HepG2 (cell line): ENCODE results near the gene ZFPM1.

Experiments
- BRD4 ChIP-seq: sonication (generic); formaldehyde crosslinking; IDR thresholded peaks from 2 replicates; pipeline ENCODE4 v1.4.0; 2020; ENCODE audit warnings: missing genetic modification reagents
- CTCF ChIP-seq: sonication (generic); formaldehyde crosslinking; IDR thresholded peaks from 2 replicates; pipeline ENCODE4 v1.5.0; 2020; ENCODE audit warnings: mild to moderate bottlenecking, missing genetic modification reagents, moderate library complexity
- ETS1 ChIP-seq: sonication (generic); formaldehyde crosslinking; IDR thresholded peaks from 2 replicates; pipeline ENCODE4 v1.4.0; 2020; ENCODE audit warnings: missing genetic modification reagents
- MAZ ChIP-seq, 2 experiments: sonication (generic) in 1 of 2; formaldehyde crosslinking in 1 of 2; IDR thresholded peaks; 2 replicates each; pipeline versions ENCODE4 v1.5.0 to v1.6.1; 2012 to 2020; ENCODE audit warnings: low read depth in 2 of 2, mild to moderate bottlenecking in 2 of 2, borderline replicate concordance in 1 of 2, improper control_type of control experiment in 1 of 2, low read length in 1 of 2, missing genetic modification reagents in 1 of 2, moderate library complexity in 1 of 2
- MYC ChIP-seq: sonication (generic); formaldehyde crosslinking; IDR thresholded peaks from 2 replicates; pipeline ENCODE4 v1.9.0; 2021; ENCODE audit warnings: missing genetic modification reagents, borderline replicate concordance
- TBL1XR1 ChIP-seq: fragments of 150-350 bp; IDR thresholded peaks from 2 replicates; pipeline ENCODE4 v1.6.1; 2014; ENCODE audit warnings: borderline replicate concordance, low read length; ENCODE audit not compliant: partially characterized antibody
- TBX3 ChIP-seq: fragments of 450-650 bp; IDR thresholded peaks from 2 replicates; pipeline ENCODE4 v1.6.1; 2017; ENCODE audit warnings: antibody characterized with exemption, mild to moderate bottlenecking, inconsistent platforms, borderline replicate concordance
- U2AF1 ChIP-seq: fragments of 200-400 bp; formaldehyde crosslinking; optimal IDR thresholded peaks from 2 replicates; pipeline ENCODE3; 2017; ENCODE audit warnings: mild to moderate bottlenecking, low read depth, low read length
- ZBTB10 ChIP-seq: sonication (generic); formaldehyde crosslinking; IDR thresholded peaks from 2 replicates; pipeline ENCODE4 v1.4.0; 2020; ENCODE audit warnings: missing genetic modification reagents, borderline replicate concordance
- ZBTB8A ChIP-seq: sonication (generic); formaldehyde crosslinking; IDR thresholded peaks from 2 replicates; pipeline ENCODE4 v1.4.0; 2020; ENCODE audit warnings: mild to moderate bottlenecking, low read depth, missing genetic modification reagents, borderline replicate concordance
- ZNF12 ChIP-seq: sonication (generic); formaldehyde crosslinking; IDR thresholded peaks from 2 replicates; pipeline ENCODE4 v1.5.0; 2020; ENCODE audit warnings: missing genetic modification reagents

- no peak for TF ChIP-seq BRD4 (CRISPR knock-in tag)
- no peak for TF ChIP-seq ETS1
- TF ChIP-seq ZBTB10 (CRISPR knock-in tag): no peak
- TF ChIP-seq MYC (CRISPR knock-in tag): no peak
- no peak for TF ChIP-seq MAZ (IDR thresholded peaks at IDR 0.05; ENCODE audit: borderline replicate concordance, low read depth, low read length)
- no peak for TF ChIP-seq MAZ (CRISPR knock-in tag; IDR thresholded peaks at IDR 0.05; ENCODE audit: low read depth)
- no peak for TF ChIP-seq U2AF1
- TF ChIP-seq ZNF12 (CRISPR knock-in tag): no peak
- TF ChIP-seq TBL1XR1: no peak
- no peak for TF ChIP-seq ZBTB8A
- no peak for TF ChIP-seq TBX3
- no peak for TF ChIP-seq CTCF (CRISPR knock-in tag)
Measured at GRCh38 chr16:88486398-88487123, 33.5 kb downstream of the ZFPM1 start.
